OCI-LY1 (cell line): ENCODE results near the gene ZNF778.

Source experiments
- EZH2 ChIP-seq: fragments of 200-600 bp; sonication (generic), shearing (Covaris generic); IDR thresholded peaks from 2 replicates; pipeline ENCODE4 v1.8.0; 2017; ENCODE audit warnings: borderline replicate concordance, mixed run types, mild to moderate bottlenecking, antibody characterized with exemption, low read length, moderate library complexity, mixed read lengths
- TF ChIP-seq, protein P1 (sequence below): fragments of 200-600 bp; sonication (generic), shearing (Covaris generic); IDR thresholded peaks from 2 replicates; pipeline ENCODE4 v1.5.1; 2017; ENCODE audit warnings: mild to moderate bottlenecking, antibody characterized with exemption, low read length, moderate library complexity, mixed read lengths

DNA sequence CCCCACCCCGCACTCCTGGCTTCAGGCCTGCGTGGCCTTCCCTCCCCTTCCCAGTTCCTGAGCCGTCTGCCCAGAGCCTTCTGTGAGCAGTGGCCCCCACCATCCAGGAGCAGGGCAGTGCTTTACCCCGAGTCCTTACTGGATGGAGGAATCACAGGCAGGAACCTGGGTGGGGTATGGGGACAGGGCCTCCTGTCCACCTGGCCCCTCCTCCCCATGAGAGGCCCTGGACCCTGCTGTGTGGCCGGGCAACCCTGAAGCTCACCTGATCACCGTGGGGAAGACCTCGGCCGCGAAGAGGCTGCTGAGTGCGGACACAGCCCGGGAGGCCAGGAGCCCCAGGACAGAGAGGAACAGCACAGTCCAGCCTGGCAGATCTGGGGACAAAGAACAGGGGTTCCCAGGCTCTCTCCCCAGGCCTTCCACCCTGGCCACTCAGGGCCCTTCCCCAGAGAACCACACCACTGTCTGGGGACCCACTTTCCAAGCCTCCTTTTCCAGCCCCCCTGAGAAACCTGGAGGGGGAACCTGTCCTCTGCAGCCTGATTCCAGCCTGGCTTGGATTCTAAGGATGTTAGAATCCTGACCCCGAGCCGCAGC, 20.4 kb upstream of the ZNF778 start:
- TF ChIP-seq, protein P1, sequence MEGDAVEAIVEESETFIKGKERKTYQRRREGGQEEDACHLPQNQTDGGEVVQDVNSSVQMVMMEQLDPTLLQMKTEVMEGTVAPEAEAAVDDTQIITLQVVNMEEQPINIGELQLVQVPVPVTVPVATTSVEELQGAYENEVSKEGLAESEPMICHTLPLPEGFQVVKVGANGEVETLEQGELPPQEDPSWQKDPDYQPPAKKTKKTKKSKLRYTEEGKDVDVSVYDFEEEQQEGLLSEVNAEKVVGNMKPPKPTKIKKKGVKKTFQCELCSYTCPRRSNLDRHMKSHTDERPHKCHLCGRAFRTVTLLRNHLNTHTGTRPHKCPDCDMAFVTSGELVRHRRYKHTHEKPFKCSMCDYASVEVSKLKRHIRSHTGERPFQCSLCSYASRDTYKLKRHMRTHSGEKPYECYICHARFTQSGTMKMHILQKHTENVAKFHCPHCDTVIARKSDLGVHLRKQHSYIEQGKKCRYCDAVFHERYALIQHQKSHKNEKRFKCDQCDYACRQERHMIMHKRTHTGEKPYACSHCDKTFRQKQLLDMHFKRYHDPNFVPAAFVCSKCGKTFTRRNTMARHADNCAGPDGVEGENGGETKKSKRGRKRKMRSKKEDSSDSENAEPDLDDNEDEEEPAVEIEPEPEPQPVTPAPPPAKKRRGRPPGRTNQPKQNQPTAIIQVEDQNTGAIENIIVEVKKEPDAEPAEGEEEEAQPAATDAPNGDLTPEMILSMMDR: no peak
- TF ChIP-seq EZH2: no peak
